ENCODE data around the gene CABCOCO1.

- TF ChIP-seq NFIC (IDR thresholded peaks at IDR 0.05): no peak
- TF ChIP-seq EP300 (IDR thresholded peaks at IDR 0.05; ENCODE audit: borderline replicate concordance): no peak
- TF ChIP-seq TCF12 (IDR thresholded peaks at IDR 0.05; ENCODE audit: low read depth): no peak
- TF ChIP-seq FOXM1 (IDR thresholded peaks at IDR 0.05; ENCODE audit: borderline replicate concordance, low read depth): no peak
- no peak for TF ChIP-seq CREB1 (IDR thresholded peaks at IDR 0.05; ENCODE audit: low read depth)
Measured at GRCh38 chr10:61805091-61805490, 142.4 kb downstream of the CABCOCO1 start.
